ENCODE data around the gene GRM3.

Gene GRM3

GRCh38 chr7:86706406-86706805, 62.7 kb downstream of the GRM3 start:
- no peak for DNase-seq

GRCh38 chr7:86708031-86708680, 64.4 kb downstream of the GRM3 start:
- no peak for DNase-seq

GRCh38 chr7:86720306-86720705, 76.6 kb downstream of the GRM3 start:
- DNase-seq: no peak

- no peak for DNase-seq
Measured at GRCh38 chr7:86733783-86734182, 90.1 kb downstream of the GRM3 start.

GRCh38 chr7:86745013-86745745, 101.5 kb downstream of the GRM3 start:
- DNase-seq: no peak

GRCh38 chr7:86747698-86748097, 104.0 kb downstream of the GRM3 start:
- no peak for DNase-seq

- DNase-seq: no peak
Measured at GRCh38 chr7:86748201-86748600, 104.5 kb downstream of the GRM3 start.

- DNase-seq: no peak
Measured at GRCh38 chr7:86748843-86749719, 105.4 kb downstream of the GRM3 start.

- no peak for DNase-seq
Measured at GRCh38 chr7:86749741-86750665, 106.3 kb downstream of the GRM3 start.

- DNase-seq: no peak
Measured at GRCh38 chr7:86760236-86760635, 116.5 kb downstream of the GRM3 start.

- no peak for DNase-seq
Measured at GRCh38 chr7:86762129-86762528, 118.4 kb downstream of the GRM3 start.

GRCh38 chr7:86765931-86766330, 122.2 kb downstream of the GRM3 start:
- no peak for DNase-seq

- no peak for DNase-seq
Measured at GRCh38 chr7:86768394-86768793, 124.7 kb downstream of the GRM3 start.

- no peak for DNase-seq
Measured at GRCh38 chr7:86768967-86769760, 125.5 kb downstream of the GRM3 start.

GRCh38 chr7:86773309-86773708, 129.6 kb downstream of the GRM3 start:
- no peak for DNase-seq

- DNase-seq: no peak
Measured at GRCh38 chr7:86775203-86775602, 131.5 kb downstream of the GRM3 start.

GRCh38 chr7:86776136-86776535, 132.4 kb downstream of the GRM3 start:
- no peak for DNase-seq

GRCh38 chr7:86778271-86778670, 134.6 kb downstream of the GRM3 start:
- no peak for DNase-seq

GRCh38 chr7:86784765-86785164, 141.1 kb downstream of the GRM3 start:
- DNase-seq: no peak

GRCh38 chr7:86785641-86786040, 141.9 kb downstream of the GRM3 start:
- DNase-seq: no peak

GRCh38 chr7:86786376-86786775, 142.7 kb downstream of the GRM3 start:
- no peak for DNase-seq

GRCh38 chr7:86788948-86789347, 145.2 kb downstream of the GRM3 start:
- no peak for DNase-seq

Measured in activated naive CD4-positive, alpha-beta T cell (primary cell).